8988T (cell line): ENCODE data around the gene MCM7.

Experiments
- DNase-seq: peaks from one replicate; pipeline ENCODE4 v3.0.0; 2011

MCM7 gene

DNA sequence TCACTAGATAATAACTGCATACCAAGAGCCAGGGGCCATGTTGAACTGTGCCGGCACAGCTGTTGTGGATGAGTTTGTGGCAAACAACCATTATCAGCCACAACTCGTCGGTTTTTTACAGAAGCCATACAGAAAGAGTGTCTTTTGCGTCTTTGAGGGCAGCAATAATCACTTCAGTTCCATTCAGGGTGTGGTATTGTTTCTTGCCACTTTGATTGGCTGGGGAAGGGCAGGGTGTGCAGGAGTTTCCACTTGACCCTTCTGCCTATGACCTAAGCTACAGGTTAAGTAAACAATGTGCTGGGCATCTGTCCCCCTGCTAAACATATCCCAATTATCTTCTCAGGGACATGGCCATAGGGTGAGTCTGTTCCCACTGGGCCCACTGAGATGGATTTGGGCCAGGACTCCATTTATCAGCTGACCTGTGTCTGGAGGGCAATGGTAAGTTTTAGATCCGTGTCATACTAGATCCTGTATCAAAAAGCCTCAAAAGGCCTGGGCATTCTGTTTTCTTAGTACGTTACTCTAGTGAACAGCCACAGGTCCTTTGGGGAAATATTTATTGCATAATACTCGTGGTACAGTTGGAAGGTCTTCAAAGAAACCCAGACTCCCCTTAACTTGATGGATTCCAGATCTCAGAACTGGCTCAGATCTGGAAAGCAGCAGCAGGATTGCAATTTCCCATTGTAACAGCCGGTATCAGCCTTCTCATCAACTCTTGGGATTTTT lies 35.6 kb downstream of the MCM7 start:
- DNase-seq, result no peak

DNA sequence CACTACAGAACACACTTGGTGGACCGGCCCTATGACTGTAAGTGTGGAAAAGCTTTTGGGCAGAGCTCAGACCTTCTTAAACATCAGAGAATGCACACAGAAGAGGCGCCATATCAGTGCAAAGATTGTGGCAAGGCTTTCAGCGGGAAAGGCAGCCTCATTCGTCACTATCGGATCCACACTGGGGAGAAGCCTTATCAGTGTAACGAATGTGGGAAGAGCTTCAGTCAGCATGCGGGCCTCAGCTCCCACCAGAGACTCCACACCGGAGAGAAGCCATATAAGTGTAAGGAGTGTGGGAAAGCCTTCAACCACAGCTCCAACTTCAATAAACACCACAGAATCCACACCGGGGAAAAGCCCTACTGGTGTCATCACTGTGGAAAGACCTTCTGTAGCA lies 37.0 kb downstream of the MCM7 start:
- no peak for DNase-seq

DNA sequence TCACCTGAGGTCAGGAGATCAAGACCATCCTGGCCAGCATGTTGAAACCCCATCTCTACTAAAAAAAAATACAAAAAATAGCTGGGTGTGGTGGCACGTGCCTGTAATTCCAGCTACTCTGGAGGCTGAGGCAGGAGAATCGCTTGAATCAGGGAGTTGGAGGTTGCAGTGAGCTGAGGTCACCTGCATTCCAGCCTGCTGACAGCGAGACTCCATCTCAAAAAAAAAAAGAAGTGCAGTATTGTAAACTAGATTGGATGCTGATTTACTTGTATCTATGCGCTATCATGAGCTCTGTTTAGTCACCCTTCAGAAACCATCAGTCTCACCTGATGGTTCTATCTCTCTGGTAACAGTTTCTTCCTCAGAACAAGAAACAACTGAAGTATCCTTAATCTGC lies 37.8 kb downstream of the MCM7 start:
- no peak for DNase-seq

DNA sequence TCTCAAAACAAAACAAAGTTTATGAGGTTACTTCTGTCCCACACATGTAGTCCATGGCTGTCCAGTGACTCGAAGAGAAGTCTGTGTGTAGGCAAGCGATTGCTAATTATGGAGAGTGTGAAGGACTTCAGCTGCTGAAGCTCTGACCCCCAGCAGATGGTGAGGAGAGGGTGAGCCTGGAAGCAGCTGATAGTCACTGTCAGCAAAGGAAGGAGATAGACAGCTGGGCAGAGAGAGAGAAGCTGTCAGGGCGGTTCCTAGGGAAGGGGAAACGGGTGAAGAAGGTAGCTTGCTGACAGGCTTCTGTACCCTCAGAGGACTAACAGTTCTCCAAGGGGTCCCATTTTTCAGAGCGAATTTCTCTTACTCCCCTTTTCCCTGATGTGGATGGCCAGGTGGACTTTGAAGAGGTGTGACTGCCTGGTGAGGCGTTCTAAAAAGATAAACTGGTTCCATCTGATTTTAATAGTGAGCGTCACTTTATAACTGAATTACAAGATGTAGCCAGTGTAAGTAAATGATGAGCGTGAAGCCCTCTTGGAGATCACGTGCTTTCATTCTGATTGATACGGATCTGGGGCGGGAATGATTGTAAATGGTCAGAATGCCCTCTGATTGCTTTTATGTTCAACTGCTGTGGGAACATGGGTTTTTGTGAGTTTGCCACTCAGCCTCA lies 39.5 kb downstream of the MCM7 start:
- no peak for DNase-seq

DNA sequence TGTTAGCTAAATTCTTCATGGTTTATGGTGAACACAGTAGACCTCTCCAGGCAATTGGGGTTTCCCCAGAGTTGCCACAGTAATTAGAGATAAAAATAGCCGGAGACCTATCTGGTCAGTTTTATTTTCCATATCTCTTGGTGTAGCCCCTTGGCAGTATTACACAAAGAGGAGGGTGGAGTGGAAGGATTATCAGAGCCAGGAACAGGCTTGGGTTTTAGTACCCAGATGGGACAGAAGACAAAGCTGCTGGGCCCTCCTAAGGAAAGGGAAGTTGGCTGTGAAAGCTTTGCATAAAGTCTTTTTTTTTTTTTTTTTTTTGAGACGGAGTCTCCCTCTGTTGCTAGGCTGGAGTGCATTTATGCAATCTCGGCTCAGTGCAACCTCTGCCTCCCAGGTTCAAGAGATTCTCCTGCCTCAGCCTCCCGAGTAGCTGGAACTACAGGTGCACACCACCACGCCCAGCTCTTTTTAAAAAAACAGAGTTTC lies 41.9 kb downstream of the MCM7 start:
- no peak for DNase-seq

DNA sequence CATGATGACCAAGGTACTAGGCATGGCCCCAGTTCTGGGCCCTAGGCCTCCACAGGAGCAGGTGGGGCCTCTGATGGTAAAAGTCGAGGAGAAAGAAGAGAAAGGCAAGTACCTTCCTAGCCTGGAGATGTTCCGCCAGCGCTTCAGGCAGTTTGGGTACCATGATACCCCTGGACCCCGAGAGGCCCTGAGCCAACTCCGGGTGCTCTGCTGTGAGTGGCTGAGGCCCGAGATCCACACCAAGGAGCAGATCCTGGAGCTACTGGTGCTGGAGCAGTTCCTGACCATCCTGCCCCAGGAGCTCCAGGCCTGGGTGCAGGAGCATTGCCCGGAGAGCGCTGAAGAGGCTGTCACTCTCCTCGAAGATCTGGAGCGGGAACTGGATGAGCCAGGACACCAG lies 44.2 kb downstream of the MCM7 start:
- DNase-seq, result no peak

DNA sequence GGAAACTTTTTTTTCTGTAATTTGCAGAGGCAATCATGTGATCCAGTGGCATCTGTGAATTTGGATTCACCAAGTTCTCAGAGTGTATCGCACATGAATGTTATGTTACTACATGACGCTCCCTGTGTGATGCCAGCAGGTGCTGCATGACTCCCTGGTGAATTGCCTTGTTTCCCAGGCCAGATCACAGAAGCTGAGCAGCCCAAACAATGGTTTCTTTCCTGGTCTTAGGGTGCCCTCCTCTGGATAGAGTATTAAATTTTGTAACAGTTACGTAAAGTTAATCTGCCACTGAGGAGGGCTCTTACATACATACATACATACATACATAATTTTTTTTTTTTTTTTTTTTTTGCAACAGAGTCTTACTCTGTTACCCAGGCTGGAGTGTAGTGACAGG lies 48.0 kb downstream of the MCM7 start:
- DNase-seq, result peak; percentile 61

DNA sequence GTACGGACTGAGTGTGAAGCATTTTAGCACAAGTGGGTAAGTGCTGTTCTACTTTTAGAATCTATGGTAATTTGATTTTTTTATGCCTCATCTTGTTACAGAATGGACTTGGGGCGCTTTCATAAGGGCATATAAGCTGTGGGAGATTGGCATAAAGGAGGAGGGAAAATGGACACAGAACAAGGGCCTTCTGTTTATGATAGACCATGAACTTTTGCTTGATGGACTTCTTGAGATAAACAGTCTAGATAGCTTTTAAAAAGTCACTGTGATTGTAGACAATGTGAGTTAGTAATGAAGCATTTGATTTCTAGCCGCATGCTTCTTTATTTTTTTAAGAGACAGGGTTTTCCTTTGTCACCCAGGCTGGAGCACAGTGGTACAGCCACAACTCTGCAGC lies 49.6 kb downstream of the MCM7 start:
- DNase-seq, result no peak

DNA sequence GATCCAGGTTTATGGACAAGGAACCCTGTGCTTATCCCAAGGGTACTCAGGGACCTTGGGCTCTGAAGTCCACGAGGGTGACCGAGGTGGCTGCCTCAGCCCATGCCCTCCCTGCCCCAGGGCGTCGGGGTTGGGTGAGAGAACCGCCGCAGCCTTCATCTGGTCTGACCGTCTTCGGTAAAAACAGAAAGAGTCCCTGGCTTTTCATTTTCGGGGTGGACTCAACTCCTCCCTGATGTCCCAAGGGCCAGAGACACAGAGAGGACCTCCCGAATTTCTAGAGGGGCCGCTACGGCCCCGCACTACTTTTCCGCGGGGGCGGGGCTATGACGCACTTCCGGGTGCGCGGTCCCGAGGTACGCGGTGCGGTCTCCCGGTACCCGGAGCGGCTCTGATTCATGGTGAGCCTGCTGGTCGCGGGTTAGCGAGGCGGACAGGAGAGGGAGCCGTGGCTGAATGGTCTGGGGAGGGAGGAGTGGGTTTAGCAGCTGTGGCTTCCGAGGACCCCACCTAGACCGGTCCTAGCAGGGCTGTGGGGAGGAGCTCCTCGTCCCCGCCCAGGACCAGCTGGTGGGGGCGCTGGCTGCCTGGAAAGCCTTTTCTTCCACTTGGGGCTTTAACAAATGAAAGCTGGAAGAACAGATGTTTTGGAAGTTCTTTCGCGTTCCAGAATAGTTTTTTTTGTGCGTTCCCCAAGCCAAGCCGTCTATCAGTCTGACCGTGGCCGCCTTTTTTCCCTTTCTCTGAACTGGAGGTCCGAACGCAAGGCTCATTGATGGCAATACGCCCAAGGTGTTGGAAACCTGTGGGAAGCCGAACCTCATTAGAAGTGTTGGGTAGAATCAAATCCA lies 51.5 kb downstream of the MCM7 start, which contains the start of gene ZSCAN21:
ZSCAN21 (plus strand) TSS at position 334 of the 851 bp plus-strand sequence. CDS start 7,233 bp downstream, outside the sequence.
- peak; percentile 69 for DNase-seq

DNA sequence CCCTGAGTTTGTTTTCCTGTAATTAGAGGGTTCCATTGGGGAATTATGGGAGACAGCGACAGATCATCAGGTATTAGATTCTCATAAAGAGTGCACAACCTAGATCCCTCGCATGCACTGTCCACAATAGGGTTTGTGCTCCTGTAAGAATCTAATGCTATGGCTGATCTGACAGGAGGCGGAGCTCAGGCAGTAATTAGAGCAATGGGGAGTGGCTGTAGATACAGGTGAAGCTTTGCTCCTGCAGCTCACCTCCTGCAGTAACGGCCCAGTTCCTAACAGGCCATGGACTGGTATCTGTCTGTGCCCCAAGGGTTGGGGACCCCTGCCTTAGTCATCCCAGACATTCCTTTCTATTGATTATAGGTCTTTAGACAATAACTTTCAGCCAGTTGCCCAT lies 52.5 kb downstream of the MCM7 start:
- no peak for DNase-seq

DNA sequence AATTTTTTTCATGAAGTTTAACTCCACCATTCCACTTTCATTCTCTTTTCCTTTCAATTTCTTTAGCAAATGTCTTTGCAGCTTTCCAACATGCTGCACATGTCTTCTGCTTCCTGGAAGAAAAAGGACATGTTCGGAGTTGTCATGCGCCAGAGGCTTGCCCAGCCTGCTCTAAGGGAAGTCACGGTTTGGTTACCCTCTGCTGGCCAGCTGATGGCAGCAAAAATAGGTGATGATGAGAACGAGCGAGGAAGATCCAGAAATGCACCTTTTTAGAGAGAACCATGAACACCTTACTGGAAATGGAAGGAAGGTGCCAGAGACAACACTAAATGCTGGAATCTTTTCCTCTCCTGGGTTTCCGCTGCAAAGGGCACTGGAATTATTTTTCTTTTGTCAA lies 56.5 kb downstream of the MCM7 start:
- DNase-seq, result peak; percentile 37
